ENCODE measurements around the gene G6PC1. TPM values are rescaled to one million over a fixed set of nuclear protein-coding genes. Genes with fewer than 3 reads are reported as not detected.

G6PC1 gene
- total RNA-seq, 1 experiment from 2014 or later = not detected

GRCh38 chr17:42853004-42853403 is 47.6 kb upstream of the G6PC1 start (continued):
- TF ChIP-seq AR (CRISPR knock-in tag; IDR thresholded peaks at IDR 0.05) = no peak
- no peak for TF ChIP-seq ZNF423 (CRISPR knock-in tag; IDR thresholded peaks at IDR 0.05)

GRCh38 chr17:42853597-42853967 is 47.0 kb upstream of the G6PC1 start:
- TF ChIP-seq ETV6 (CRISPR knock-in tag; IDR thresholded peaks at IDR 0.05) = no peak
- no peak for TF ChIP-seq ZNF263 (CRISPR knock-in tag; IDR thresholded peaks at IDR 0.05; ENCODE audit: low read depth)
- TF ChIP-seq TEAD1 (CRISPR knock-in tag; IDR thresholded peaks at IDR 0.05) = no peak
- TF ChIP-seq, protein P1, sequence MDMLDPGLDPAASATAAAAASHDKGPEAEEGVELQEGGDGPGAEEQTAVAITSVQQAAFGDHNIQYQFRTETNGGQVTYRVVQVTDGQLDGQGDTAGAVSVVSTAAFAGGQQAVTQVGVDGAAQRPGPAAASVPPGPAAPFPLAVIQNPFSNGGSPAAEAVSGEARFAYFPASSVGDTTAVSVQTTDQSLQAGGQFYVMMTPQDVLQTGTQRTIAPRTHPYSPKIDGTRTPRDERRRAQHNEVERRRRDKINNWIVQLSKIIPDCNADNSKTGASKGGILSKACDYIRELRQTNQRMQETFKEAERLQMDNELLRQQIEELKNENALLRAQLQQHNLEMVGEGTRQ (CRISPR knock-in tag; IDR thresholded peaks at IDR 0.05) = no peak
- TF ChIP-seq RELA (CRISPR knock-in tag; IDR thresholded peaks at IDR 0.05; ENCODE audit: borderline replicate concordance) = no peak
- Mint-ChIP-seq H3K36me3 (no peaks in the 10 kb centered on the region), H3K27ac (no peak overlapping the region), H3K4me1 (no peaks in the 10 kb centered on the region; the same call in 1 of the 2 replicates), H3K27me3 (ENCODE audit: low read depth) (no peaks in the 10 kb centered on the region), H3K4me3 (no peak overlapping the region), H3K9me3 (no peaks in the 10 kb centered on the region)
- no peak for ATAC-seq
- DNase-seq (ENCODE audit: low spot score) = no peak
- ChIA-PET CTCF (interaction anchor here (1.2 to 1.7 kb wide), 2 partner anchors 10 to 76 kb away, joined by 4 read pairs; partner anchors contain the start of gene AOC2), POLR2A (no interaction called here)

DNA sequence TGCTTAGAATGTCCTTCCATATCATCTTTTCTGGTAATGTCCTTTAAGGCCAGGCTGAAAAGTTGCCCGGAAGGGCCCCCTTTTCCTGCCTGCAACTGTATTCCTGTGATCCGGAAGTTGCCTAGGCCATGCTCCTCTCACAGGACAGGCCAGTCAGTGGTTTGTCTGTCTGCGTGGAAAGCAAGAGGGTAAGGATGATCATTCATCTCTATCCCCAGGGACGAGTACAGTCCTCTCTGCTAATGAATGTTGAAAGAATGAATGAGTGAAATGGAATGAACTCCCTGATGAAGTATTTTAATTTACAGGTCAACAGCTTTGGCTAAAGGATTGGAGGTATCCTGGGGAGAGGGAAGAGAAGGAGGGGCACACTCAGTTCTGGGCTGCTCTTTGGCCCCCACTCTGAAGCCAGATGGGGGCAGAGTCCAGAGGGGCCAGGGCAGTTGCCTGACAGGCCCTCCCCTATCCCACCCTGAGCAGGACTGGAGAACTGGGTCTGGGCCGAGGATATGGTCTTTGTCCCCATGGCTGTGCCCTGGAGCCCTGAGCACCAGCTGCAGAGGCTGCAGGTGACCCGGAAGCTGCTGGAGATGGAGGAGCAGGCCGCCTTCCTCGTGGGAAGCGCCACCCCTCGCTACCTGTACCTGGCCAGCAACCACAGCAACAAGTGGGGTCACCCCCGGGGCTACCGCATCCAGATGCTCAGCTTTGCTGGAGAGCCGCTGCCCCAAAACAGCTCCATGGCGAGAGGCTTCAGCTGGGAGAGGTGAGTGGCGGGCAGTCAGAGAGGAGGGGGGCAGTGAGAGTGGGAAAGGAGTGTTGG is 46.4 kb upstream of the G6PC1 start:
- Mint-ChIP-seq H3K27me3 (ENCODE audit: low read depth) (no peaks in the 10 kb centered on the region), H3K27ac (no peak overlapping the region), H3K36me3 (no peaks in the 10 kb centered on the region), H3K4me3 (no peak overlapping the region), H3K4me1 (no peaks in the 10 kb centered on the region; the same call in 1 of the 2 replicates), H3K9me3 (no peaks in the 10 kb centered on the region)
- POLR2A ChIA-PET = no interaction called here
- CTCF ChIA-PET = interaction anchor here (0.8 to 1.2 kb wide), 2 partner anchors 19 to 84 kb away, joined by 3 to 4 read pairs; no protein-coding TSS in a partner anchor
- no peak for DNase-seq (ENCODE audit: low spot score)
- no peak for ATAC-seq
- TF ChIP-seq HMGXB4 (CRISPR knock-in tag; IDR thresholded peaks at IDR 0.05) (no peak), ESRRA (CRISPR knock-in tag; IDR thresholded peaks at IDR 0.05; ENCODE audit: borderline replicate concordance) (no peak), FOXJ3 (CRISPR knock-in tag; IDR thresholded peaks at IDR 0.05; ENCODE audit: borderline replicate concordance) (no peak), ETV6 (CRISPR knock-in tag; IDR thresholded peaks at IDR 0.05) (no peak), CREB1 (CRISPR knock-in tag; IDR thresholded peaks at IDR 0.05) (no peak), IRF1 (CRISPR knock-in tag; IDR thresholded peaks at IDR 0.05) (no peak), CBFB (CRISPR knock-in tag; IDR thresholded peaks at IDR 0.05; ENCODE audit: low read depth) (no peak), ZNF138 (CRISPR knock-in tag; conservative IDR thresholded peaks at IDR 0.05) (no peak), ARID4B (CRISPR knock-in tag; IDR thresholded peaks at IDR 0.05; ENCODE audit: borderline replicate concordance) (no peak), NR3C1 (CRISPR knock-in tag; conservative IDR thresholded peaks at IDR 0.05; ENCODE audit: low read depth) (no peak), CREM (CRISPR knock-in tag; IDR thresholded peaks at IDR 0.05) (no peak), SMAD3 (CRISPR knock-in tag; IDR thresholded peaks at IDR 0.05; ENCODE audit: borderline replicate concordance) (no peak)
- TF ChIP-seq, protein P2, sequence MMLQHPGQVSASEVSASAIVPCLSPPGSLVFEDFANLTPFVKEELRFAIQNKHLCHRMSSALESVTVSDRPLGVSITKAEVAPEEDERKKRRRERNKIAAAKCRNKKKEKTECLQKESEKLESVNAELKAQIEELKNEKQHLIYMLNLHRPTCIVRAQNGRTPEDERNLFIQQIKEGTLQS (CRISPR knock-in tag; conservative IDR thresholded peaks at IDR 0.05) = no peak
- TF ChIP-seq, protein P3, sequence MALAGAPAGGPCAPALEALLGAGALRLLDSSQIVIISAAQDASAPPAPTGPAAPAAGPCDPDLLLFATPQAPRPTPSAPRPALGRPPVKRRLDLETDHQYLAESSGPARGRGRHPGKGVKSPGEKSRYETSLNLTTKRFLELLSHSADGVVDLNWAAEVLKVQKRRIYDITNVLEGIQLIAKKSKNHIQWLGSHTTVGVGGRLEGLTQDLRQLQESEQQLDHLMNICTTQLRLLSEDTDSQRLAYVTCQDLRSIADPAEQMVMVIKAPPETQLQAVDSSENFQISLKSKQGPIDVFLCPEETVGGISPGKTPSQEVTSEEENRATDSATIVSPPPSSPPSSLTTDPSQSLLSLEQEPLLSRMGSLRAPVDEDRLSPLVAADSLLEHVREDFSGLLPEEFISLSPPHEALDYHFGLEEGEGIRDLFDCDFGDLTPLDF (CRISPR knock-in tag; IDR thresholded peaks at IDR 0.05) = no peak
